H9 (cell line): ENCODE measurements around the gene RAC2. TPM values are rescaled to one million over a fixed set of nuclear protein-coding genes. Genes with fewer than 3 reads are reported as not detected.

Experiments used
- DNase-seq: peaks from one replicate; pipeline ENCODE4 v3.0.0-alpha.2; 2017
- H2AFZ ChIP-seq: one replicate; pipeline ENCODE4 v1.6.1; 2013; ENCODE audit warnings: mild to moderate bottlenecking, low read length, control low read depth, moderate library complexity
- H2AK5ac ChIP-seq: 2 replicates; pipeline ENCODE4 v1.6.1; 2013; ENCODE audit warnings: low read length, control low read depth, mixed read lengths; ENCODE audit not compliant: insufficient read length
- H2BK120ac ChIP-seq: one replicate; pipeline ENCODE4 v1.6.1; 2013; ENCODE audit warnings: low read depth, mild to moderate bottlenecking, low read length, control low read depth, inconsistent platforms; ENCODE audit not compliant: poor library complexity, severe bottlenecking
- H2BK12ac ChIP-seq: 2 replicates; pipeline ENCODE4 v1.6.1; 2013; ENCODE audit warnings: low read length, control low read depth, mixed read lengths, low read depth; ENCODE audit not compliant: insufficient read length
- H2BK15ac ChIP-seq: 2 replicates; pipeline ENCODE4 v1.6.1; 2013; ENCODE audit warnings: low read depth, low read length, control low read depth
- H2BK20ac ChIP-seq: one replicate; pipeline ENCODE4 v1.6.1; 2013; ENCODE audit warnings: low read depth, mild to moderate bottlenecking, low read length, control low read depth, inconsistent platforms; ENCODE audit not compliant: poor library complexity, severe bottlenecking
- H2BK5ac ChIP-seq: 2 replicates; pipeline ENCODE4 v1.6.1; 2013; ENCODE audit warnings: low read length, control low read depth, mixed read lengths; ENCODE audit not compliant: insufficient read length
- H3K14ac ChIP-seq: 2 replicates; pipeline ENCODE4 v1.6.1; 2013; ENCODE audit warnings: low read length, control low read depth; ENCODE audit not compliant: insufficient read depth
- H3K18ac ChIP-seq: 2 replicates; pipeline ENCODE4 v1.6.1; 2013; ENCODE audit warnings: low read depth, mild to moderate bottlenecking, mixed read lengths, low read length, control low read depth; ENCODE audit not compliant: insufficient read length
- H3K23ac ChIP-seq: 2 replicates; pipeline ENCODE4 v1.6.1; 2013; ENCODE audit warnings: low read length, control low read depth, mixed read lengths, low read depth; ENCODE audit not compliant: insufficient read length
- H3K23me2 ChIP-seq: 2 replicates; pipeline ENCODE4 v1.6.1; 2013; ENCODE audit warnings: low read depth, mild to moderate bottlenecking, mixed read lengths, low read length, control low read depth; ENCODE audit not compliant: insufficient read length, poor library complexity, severe bottlenecking
- H3K27ac ChIP-seq: 2 replicates; pipeline ENCODE4 v1.5.1; 2013; ENCODE audit warnings: low read length, control low read depth, mixed read lengths, low read depth; ENCODE audit not compliant: insufficient read length
- H3K27me3 ChIP-seq: 2 replicates; pipeline ENCODE4 v1.6.1; 2013; ENCODE audit warnings: low read length, control low read depth, inconsistent platforms; ENCODE audit not compliant: insufficient read depth
- H3K4ac ChIP-seq: 2 replicates; pipeline ENCODE4 v1.6.1; 2013; ENCODE audit warnings: low read depth, mild to moderate bottlenecking, control low read depth, inconsistent platforms, low read length, moderate library complexity
- H3K4me1 ChIP-seq: 2 replicates; pipeline ENCODE4 v1.6.1; 2013; ENCODE audit warnings: low read length, control low read depth, inconsistent platforms; ENCODE audit not compliant: insufficient read depth
- H3K4me2 ChIP-seq: 2 replicates; pipeline ENCODE4 v1.6.1; 2013; ENCODE audit warnings: low read length, control low read depth, mixed read lengths; ENCODE audit not compliant: insufficient read length, insufficient read depth
- H3K56ac ChIP-seq: 2 replicates; pipeline ENCODE4 v1.6.1; 2013; ENCODE audit warnings: low read depth, mild to moderate bottlenecking, mixed read lengths, low read length, control low read depth; ENCODE audit not compliant: insufficient read length
- H3K79me1 ChIP-seq: 2 replicates; pipeline ENCODE4 v1.6.1; 2013; ENCODE audit warnings: low read depth, mild to moderate bottlenecking, moderate library complexity, low read length, control low read depth, inconsistent platforms; ENCODE audit not compliant: insufficient read depth, poor library complexity, severe bottlenecking
- H3K79me2 ChIP-seq: 2 replicates; pipeline ENCODE4 v1.6.1; 2013; ENCODE audit warnings: low read length, control low read depth, inconsistent platforms; ENCODE audit not compliant: insufficient read depth
- H3K9ac ChIP-seq: 2 replicates; pipeline ENCODE4 v1.6.1; 2013; ENCODE audit warnings: low read length, control low read depth, mixed read lengths; ENCODE audit not compliant: insufficient read length; ENCODE audit errors: extremely low read depth
- H3K9me3 ChIP-seq: one replicate; pipeline ENCODE4 v1.6.1; 2013; ENCODE audit warnings: low read depth, low read length, inconsistent platforms; ENCODE audit not compliant: control insufficient read depth
- H3T11ph ChIP-seq: one replicate; pipeline ENCODE4 v1.6.1; 2013; ENCODE audit warnings: mild to moderate bottlenecking, low read length, control low read depth, inconsistent platforms
- H4K20me1 ChIP-seq: one replicate; pipeline ENCODE4 v1.6.1; 2013; ENCODE audit not compliant: control insufficient read depth, insufficient read length, insufficient read depth
- H4K5ac ChIP-seq: 2 replicates; pipeline ENCODE4 v1.6.1; 2013; ENCODE audit warnings: low read depth, mild to moderate bottlenecking, mixed read lengths, low read length, control low read depth; ENCODE audit not compliant: insufficient read length
- H4K8ac ChIP-seq: replicated peaks from 2 replicates; pipeline ENCODE4 v1.6.1; 2013; ENCODE audit warnings: low read length, control low read depth, mixed read lengths, low read depth; ENCODE audit not compliant: insufficient read length
- H4K91ac ChIP-seq: 2 replicates; pipeline ENCODE4 v1.6.1; 2013; ENCODE audit warnings: low read depth, mild to moderate bottlenecking, moderate library complexity, mixed read lengths, low read length, control low read depth; ENCODE audit not compliant: insufficient read length
- H3K27ac Mint-ChIP-seq, 3 experiments: 2 replicates in 2 of 3; 3 replicates in 1 of 3; pipeline ENCODE4 v1.8.0; 2020 to 2021; ENCODE audit warnings: mixed read lengths in 3 of 3, mild to moderate bottlenecking in 1 of 3, moderate library complexity in 1 of 3
- H3K27me3 Mint-ChIP-seq: 2 replicates; pipeline ENCODE4 v1.8.0; 2021; ENCODE audit warnings: low read depth, mild to moderate bottlenecking, moderate library complexity, mixed read lengths
- H3K36me3 Mint-ChIP-seq, 3 experiments: 2 replicates in 2 of 3; 3 replicates in 1 of 3; pipeline ENCODE4 v1.8.0; 2020 to 2021; ENCODE audit warnings: low read depth in 3 of 3, mixed read lengths in 3 of 3; ENCODE audit not compliant: insufficient read depth in 1 of 3
- H3K4me1 Mint-ChIP-seq, 2 experiments: 2 replicates each; pipeline ENCODE4 v1.8.0; 2020; ENCODE audit warnings: mixed read lengths in 2 of 2
- H3K4me3 Mint-ChIP-seq, 2 experiments: 2 replicates in 1 of 2; 3 replicates in 1 of 2; pipeline ENCODE4 v1.8.0; 2020 to 2021; ENCODE audit warnings: mild to moderate bottlenecking in 2 of 2, mixed read lengths in 2 of 2, moderate library complexity in 1 of 2
- H3K9me3 Mint-ChIP-seq, 2 experiments: 2 replicates in 1 of 2; 3 replicates in 1 of 2; pipeline ENCODE4 v1.8.0; 2020; ENCODE audit warnings: mild to moderate bottlenecking in 2 of 2, mixed read lengths in 2 of 2, moderate library complexity in 1 of 2
- CTCF ChIP-seq: fragments of 200-600 bp; sonication (generic); conservative IDR thresholded peaks from 3 replicates; pipeline ENCODE4 v1.8.0; 2021; ENCODE audit warnings: antibody characterized with exemption, mild to moderate bottlenecking
- WGBS: extraction: QIAGEN DNeasy Blood & Tissue Kit; methylation state at CpG from one replicate; pipeline ENCODE4 v1.1.7; 2013; ENCODE audit warnings: missing lambda C conversion rate, low lambda C conversion rate, mixed read lengths; ENCODE audit not compliant: insufficient read length; ENCODE audit errors: extremely low coverage; 5-methylcytosine and 5-hydroxymethylcytosine counted together
- total RNA-seq: library from RNA; stranded (reverse); gene quantifications from 2 replicates; pipeline ENCODE4 v1.2.1, GENCODE V29; 2021

RAC2 gene
- total RNA-seq, 1 experiment from 2014 or later: 2.8 TPM

- Mint-ChIP-seq H3K36me3 (no peaks in the 10 kb centered on the region), H3K9me3 (no peaks in the 10 kb centered on the region; a peak in 2 of 5 replicates), H3K27ac (no peak overlapping the region), H3K27me3 (peaks cover 43% of the 10 kb centered on the region), H3K4me3 (no peak overlapping the region), H3K4me1 (peaks cover 6 to 8% of the 10 kb centered on the region in 2 experiments)
- H3K27ac ChIP-seq: no peak overlapping the region
- no peak overlapping the region for H2BK120ac ChIP-seq
- DNase-seq: no peak
- no peak overlapping the region for H2AFZ ChIP-seq
- no peak overlapping the region for H4K5ac ChIP-seq
- no CpG with 5 or more reads among the region's 8 CpGs for WGBS
- H3K18ac ChIP-seq: no peak overlapping the region
- H2BK12ac ChIP-seq: no peak overlapping the region
- H2BK15ac ChIP-seq: no peak overlapping the region
- no peak overlapping the region for H4K91ac ChIP-seq
- H3K23ac ChIP-seq: no peak overlapping the region
- no peak overlapping the region for H2AK5ac ChIP-seq
- H3K4ac ChIP-seq: no peak overlapping the region
- no peaks in the 10 kb centered on the region; the same call in 1 of the 2 replicates for H3K27me3 ChIP-seq
- no peak overlapping the region for H3K14ac ChIP-seq
- no peak overlapping the region for H3T11ph ChIP-seq
- H3K9ac ChIP-seq: no peak overlapping the region
- no peaks in the 10 kb centered on the region for H4K20me1 ChIP-seq
- H4K8ac ChIP-seq: no peak overlapping the region
- no peak overlapping the region for H3K4me2 ChIP-seq
- no peak overlapping the region for H2BK20ac ChIP-seq
- H3K23me2 ChIP-seq: no peaks in the 10 kb centered on the region
- no peaks in the 10 kb centered on the region for H3K9me3 ChIP-seq
- no peak overlapping the region for H2BK5ac ChIP-seq
- no peaks in the 10 kb centered on the region for H3K79me1 ChIP-seq
- H3K56ac ChIP-seq: no peak overlapping the region
- H3K4me1 ChIP-seq: no peaks in the 10 kb centered on the region
- TF ChIP-seq CTCF: no peak
- H3K79me2 ChIP-seq: no peaks in the 10 kb centered on the region
Measured at GRCh38 chr22:37270928-37271650, 27.0 kb upstream of the RAC2 start.
